Measurements from ENCODE around the gene DNAJC24.

DNAJC24 gene

DNA sequence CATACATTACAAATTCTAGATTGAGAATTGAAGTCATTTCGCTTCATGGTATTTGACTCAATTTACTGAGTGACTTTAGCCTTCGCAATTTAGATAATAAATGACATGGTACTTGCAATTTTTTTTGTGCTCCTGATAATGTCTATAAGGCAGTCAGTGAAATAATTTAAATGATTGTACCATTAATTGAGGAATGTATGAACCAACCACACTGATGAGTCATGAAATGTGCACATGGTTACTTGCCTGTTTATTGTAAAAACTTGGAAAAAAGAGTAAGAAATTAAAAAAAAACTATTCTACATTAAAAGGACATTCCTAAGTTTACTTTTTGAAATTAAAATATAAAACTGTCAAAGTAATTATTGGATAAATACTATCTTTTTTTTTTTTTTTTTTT is 43.3 kb downstream of the DNAJC24 start:
- Histone ChIP-seq H3K9me3 (ENCODE audit: insufficient read depth, low read length, severe bottlenecking) (no peaks in the 10 kb centered on the region), H2AFZ (ENCODE audit: low read depth, low read length) (no peak overlapping the region), H3K36me3 (ENCODE audit: insufficient read depth, low read length) (no peaks in the 10 kb centered on the region; the same call in 1 of the 2 replicates), H3K4me1 (ENCODE audit: insufficient read depth, low read length) (no peaks in the 10 kb centered on the region), H3K27me3 (ENCODE audit: insufficient read depth, low read length, poor library complexity) (no peaks in the 10 kb centered on the region), H3K27ac (ENCODE audit: low read length) (no peak overlapping the region), H4K20me1 (ENCODE audit: insufficient read depth, low read length) (no peaks in the 10 kb centered on the region), H3K4me3 (ENCODE audit: low read depth in 1 of 2, low read length in 2 of 2) (no peak overlapping the region), H3K4me2 (ENCODE audit: insufficient read depth, low read length) (no peak overlapping the region), H3K79me2 (ENCODE audit: insufficient read depth, low read length) (no peaks in the 10 kb centered on the region), H3K9ac (ENCODE audit: low read depth, low read length) (no peak overlapping the region)
- TF ChIP-seq, protein P1, sequence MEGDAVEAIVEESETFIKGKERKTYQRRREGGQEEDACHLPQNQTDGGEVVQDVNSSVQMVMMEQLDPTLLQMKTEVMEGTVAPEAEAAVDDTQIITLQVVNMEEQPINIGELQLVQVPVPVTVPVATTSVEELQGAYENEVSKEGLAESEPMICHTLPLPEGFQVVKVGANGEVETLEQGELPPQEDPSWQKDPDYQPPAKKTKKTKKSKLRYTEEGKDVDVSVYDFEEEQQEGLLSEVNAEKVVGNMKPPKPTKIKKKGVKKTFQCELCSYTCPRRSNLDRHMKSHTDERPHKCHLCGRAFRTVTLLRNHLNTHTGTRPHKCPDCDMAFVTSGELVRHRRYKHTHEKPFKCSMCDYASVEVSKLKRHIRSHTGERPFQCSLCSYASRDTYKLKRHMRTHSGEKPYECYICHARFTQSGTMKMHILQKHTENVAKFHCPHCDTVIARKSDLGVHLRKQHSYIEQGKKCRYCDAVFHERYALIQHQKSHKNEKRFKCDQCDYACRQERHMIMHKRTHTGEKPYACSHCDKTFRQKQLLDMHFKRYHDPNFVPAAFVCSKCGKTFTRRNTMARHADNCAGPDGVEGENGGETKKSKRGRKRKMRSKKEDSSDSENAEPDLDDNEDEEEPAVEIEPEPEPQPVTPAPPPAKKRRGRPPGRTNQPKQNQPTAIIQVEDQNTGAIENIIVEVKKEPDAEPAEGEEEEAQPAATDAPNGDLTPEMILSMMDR (IDR thresholded peaks at IDR 0.05; ENCODE audit: borderline replicate concordance, extremely low read depth, low read length, poor library complexity, severe bottlenecking): no peak
- TF ChIP-seq EZH2 (IDR thresholded peaks at IDR 0.05; ENCODE audit: borderline replicate concordance, low read depth, low read length, severe bottlenecking): no peak
- DNase-seq (no peak), ATAC-seq (ENCODE audit: insufficient read depth, low read depth) (no peak)

DNA sequence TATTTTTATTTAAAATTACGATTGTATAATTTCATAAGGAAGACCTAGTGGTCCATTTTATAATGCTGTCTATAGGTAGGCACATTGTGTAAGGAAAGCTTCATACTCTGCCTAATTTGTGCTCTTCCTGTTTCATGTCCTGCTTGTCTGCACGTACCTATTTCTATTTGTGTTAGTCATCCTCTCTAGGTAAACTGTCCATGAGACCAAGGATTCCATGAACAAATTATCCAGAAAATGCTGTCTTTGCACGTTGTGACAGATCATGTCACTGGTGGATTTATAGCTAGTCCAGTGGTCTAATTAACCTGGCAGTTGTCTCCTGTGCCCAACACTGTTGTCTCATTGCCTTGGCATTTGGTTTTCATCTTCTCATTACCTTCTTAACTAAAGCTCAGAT is 44.7 kb downstream of the DNAJC24 start:
- TF ChIP-seq, protein P1 (IDR thresholded peaks at IDR 0.05; ENCODE audit: borderline replicate concordance, extremely low read depth, low read length, poor library complexity, severe bottlenecking): no peak
- TF ChIP-seq EZH2 (IDR thresholded peaks at IDR 0.05; ENCODE audit: borderline replicate concordance, low read depth, low read length, severe bottlenecking): no peak
- Histone ChIP-seq H4K20me1 (ENCODE audit: insufficient read depth, low read length) (no peaks in the 10 kb centered on the region), H3K27me3 (ENCODE audit: insufficient read depth, low read length, poor library complexity) (no peaks in the 10 kb centered on the region), H3K9ac (ENCODE audit: low read depth, low read length) (no peak overlapping the region), H3K27ac (ENCODE audit: low read length) (no peak overlapping the region), H3K36me3 (ENCODE audit: insufficient read depth, low read length) (no peaks in the 10 kb centered on the region; the same call in 1 of the 2 replicates), H3K4me2 (ENCODE audit: insufficient read depth, low read length) (no peak overlapping the region), H3K9me3 (ENCODE audit: insufficient read depth, low read length, severe bottlenecking) (no peaks in the 10 kb centered on the region), H3K4me1 (ENCODE audit: insufficient read depth, low read length) (no peaks in the 10 kb centered on the region), H3K4me3 (ENCODE audit: low read depth in 1 of 2, low read length in 2 of 2) (no peak overlapping the region), H2AFZ (ENCODE audit: low read depth, low read length) (no peak overlapping the region), H3K79me2 (ENCODE audit: insufficient read depth, low read length) (no peaks in the 10 kb centered on the region)
- DNase-seq (no peak), ATAC-seq (ENCODE audit: insufficient read depth, low read depth) (no peak)

DNA sequence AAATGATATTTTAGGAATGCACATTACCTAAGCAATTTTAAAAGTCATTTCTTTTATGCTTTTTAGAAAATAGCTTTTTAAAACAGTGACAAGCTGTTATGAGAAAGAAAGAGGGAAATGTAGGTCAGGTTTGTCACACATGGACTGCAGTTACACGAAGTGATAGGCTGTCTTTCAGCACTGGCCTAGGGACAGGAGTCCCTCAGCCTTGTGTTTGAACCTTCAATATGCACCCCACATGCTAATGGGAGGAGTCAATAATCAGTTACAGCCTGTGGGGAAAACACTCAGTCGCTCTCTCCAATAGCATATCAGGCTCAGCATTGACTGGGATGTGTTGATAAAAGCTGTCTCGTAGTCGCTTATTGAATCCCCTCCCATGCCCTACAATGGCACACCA is 45.8 kb downstream of the DNAJC24 start:
- Histone ChIP-seq H3K27ac (ENCODE audit: low read length) (no peak overlapping the region), H4K20me1 (ENCODE audit: insufficient read depth, low read length) (no peaks in the 10 kb centered on the region), H3K79me2 (ENCODE audit: insufficient read depth, low read length) (no peaks in the 10 kb centered on the region), H3K4me3 (ENCODE audit: low read depth in 1 of 2, low read length in 2 of 2) (no peak overlapping the region), H3K36me3 (ENCODE audit: insufficient read depth, low read length) (no peaks in the 10 kb centered on the region; the same call in 1 of the 2 replicates), H3K9ac (ENCODE audit: low read depth, low read length) (no peak overlapping the region), H3K4me1 (ENCODE audit: insufficient read depth, low read length) (no peaks in the 10 kb centered on the region), H3K4me2 (ENCODE audit: insufficient read depth, low read length) (no peak overlapping the region), H2AFZ (ENCODE audit: low read depth, low read length) (no peak overlapping the region), H3K27me3 (ENCODE audit: insufficient read depth, low read length, poor library complexity) (no peaks in the 10 kb centered on the region), H3K9me3 (ENCODE audit: insufficient read depth, low read length, severe bottlenecking) (no peaks in the 10 kb centered on the region)
- DNase-seq: no peak
- peak; percentile 37; the same call in 1 of the 3 replicates for ATAC-seq (ENCODE audit: insufficient read depth, low read depth)
- TF ChIP-seq, protein P1 (IDR thresholded peaks at IDR 0.05; ENCODE audit: borderline replicate concordance, extremely low read depth, low read length, poor library complexity, severe bottlenecking): no peak
- no peak for TF ChIP-seq EZH2 (IDR thresholded peaks at IDR 0.05; ENCODE audit: borderline replicate concordance, low read depth, low read length, severe bottlenecking)

DNA sequence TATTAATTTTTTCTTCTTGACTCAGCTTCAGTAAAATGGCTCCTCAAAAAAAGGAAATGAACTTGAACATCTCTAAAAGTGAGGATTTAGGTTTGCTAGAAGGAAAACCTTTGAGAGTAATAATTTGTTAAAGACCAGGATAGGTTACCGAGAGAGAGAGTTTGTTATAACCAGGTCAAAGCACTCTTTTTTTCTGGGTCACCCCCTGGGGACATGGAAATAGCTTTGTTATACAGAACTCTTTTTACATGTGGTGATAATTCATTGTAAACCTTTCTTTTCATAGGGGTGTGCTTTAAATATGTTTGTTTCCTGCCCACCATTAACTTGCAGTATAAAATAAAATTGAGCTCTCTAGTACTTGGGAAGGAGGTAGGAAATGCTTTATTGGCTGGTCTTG is 47.7 kb downstream of the DNAJC24 start:
- TF ChIP-seq, protein P1 (IDR thresholded peaks at IDR 0.05; ENCODE audit: borderline replicate concordance, extremely low read depth, low read length, poor library complexity, severe bottlenecking): no peak
- no peak for TF ChIP-seq EZH2 (IDR thresholded peaks at IDR 0.05; ENCODE audit: borderline replicate concordance, low read depth, low read length, severe bottlenecking)
- Histone ChIP-seq H3K4me2 (ENCODE audit: insufficient read depth, low read length) (no peak overlapping the region), H3K27ac (ENCODE audit: low read length) (no peak overlapping the region), H3K9me3 (ENCODE audit: insufficient read depth, low read length, severe bottlenecking) (no peaks in the 10 kb centered on the region), H3K27me3 (ENCODE audit: insufficient read depth, low read length, poor library complexity) (no peaks in the 10 kb centered on the region), H3K4me3 (ENCODE audit: low read depth in 1 of 2, low read length in 2 of 2) (no peak overlapping the region), H2AFZ (ENCODE audit: low read depth, low read length) (no peak overlapping the region), H3K36me3 (ENCODE audit: insufficient read depth, low read length) (no peaks in the 10 kb centered on the region; the same call in 1 of the 2 replicates), H3K4me1 (ENCODE audit: insufficient read depth, low read length) (no peaks in the 10 kb centered on the region), H3K9ac (ENCODE audit: low read depth, low read length) (no peak overlapping the region), H4K20me1 (ENCODE audit: insufficient read depth, low read length) (no peaks in the 10 kb centered on the region), H3K79me2 (ENCODE audit: insufficient read depth, low read length) (no peaks in the 10 kb centered on the region)
- DNase-seq: no peak
- no peak for ATAC-seq (ENCODE audit: insufficient read depth, low read depth)
